Measurements from ENCODE around the gene SEMA4D. TPM values are rescaled to one million over a fixed set of nuclear protein-coding genes. Genes with fewer than 3 reads are reported as not detected.

SEMA4D gene
- total RNA-seq, 3 donors from 2014 or later (not counting 1 experiment from before 2014, with no cell fraction given): 354 to 448 (median 420) TPM

- Mint-ChIP-seq H3K9me3 (no peaks in the 10 kb centered on the region), H3K36me3 (no peaks in the 10 kb centered on the region), H3K27ac (peak overlapping the region; percentile 84 to 92), H3K27me3 (ENCODE audit: low read depth in 2 of 2) (no peaks in the 10 kb centered on the region), H3K4me3 (peak overlapping the region; percentile 79), H3K4me1 (peaks cover 69 to 78% of the 10 kb centered on the region in 2 donors)
- no peak for ATAC-seq
- Histone ChIP-seq H3K27me3 (ENCODE audit: control insufficient read depth, insufficient read depth, low read length) (no peaks in the 10 kb centered on the region), H3K4me1 (ENCODE audit: control insufficient read depth, insufficient read depth, low read length) (peaks cover 65% of the 10 kb centered on the region), H3K9me3 (ENCODE audit: control insufficient read depth, insufficient read depth, low read length) (no peaks in the 10 kb centered on the region), H3K4me3 (ENCODE audit: low read length) (no peak overlapping the region), H3K27ac (ENCODE audit: low read length) (peak overlapping the region; percentile 75), H3K36me3 (ENCODE audit: control insufficient read depth, insufficient read depth, low read length) (peaks cover 27% of the 10 kb centered on the region)
- 33% methylated on average over 6 of the region's 6 CpGs for WGBS (ENCODE audit: insufficient coverage)
- peak in 1 of 2 donors; percentile 56 for DNase-seq
- no peak for TF ChIP-seq CTCF (IDR thresholded peaks at IDR 0.05)
- intact Hi-C loops (cut with micrococcal nuclease): loop anchor here (1.0 kb wide), 1 partner anchor 9 kb away; no protein-coding TSS in a partner anchor
These were observed 80.0 kb downstream of the SEMA4D start for GRCh38 chr9:89417832-89418473.

GRCh38 chr9:89414670-89415324, 83.1 kb downstream of the SEMA4D start:
- Histone ChIP-seq H3K4me1 (ENCODE audit: control insufficient read depth, insufficient read depth, low read length) (peaks cover 59% of the 10 kb centered on the region), H3K27ac (ENCODE audit: low read length) (no peak overlapping the region), H3K36me3 (ENCODE audit: control insufficient read depth, insufficient read depth, low read length) (peaks cover 32% of the 10 kb centered on the region), H3K9me3 (ENCODE audit: control insufficient read depth, insufficient read depth, low read length) (no peaks in the 10 kb centered on the region), H3K4me3 (ENCODE audit: low read length) (no peak overlapping the region), H3K27me3 (ENCODE audit: control insufficient read depth, insufficient read depth, low read length) (no peaks in the 10 kb centered on the region)
- intact Hi-C loops (cut with micrococcal nuclease): no loop called here
- ATAC-seq (no peak), DNase-seq (no peak)
- TF ChIP-seq CTCF (IDR thresholded peaks at IDR 0.05): no peak
- WGBS (ENCODE audit: insufficient coverage): 97% methylated on average over 9 of the region's 9 CpGs
- H3K36me3 Mint-ChIP-seq: no peaks in the 10 kb centered on the region
- no peaks in the 10 kb centered on the region for H3K9me3 Mint-ChIP-seq
- no peak overlapping the region for H3K27ac Mint-ChIP-seq
- no peaks in the 10 kb centered on the region for H3K27me3 Mint-ChIP-seq (ENCODE audit: low read depth in 2 of 2)
- peaks cover 66 to 70% of the 10 kb centered on the region in 2 donors for H3K4me1 Mint-ChIP-seq
- no peak overlapping the region for H3K4me3 Mint-ChIP-seq

- Mint-ChIP-seq H3K4me1 (peaks cover 68 to 70% of the 10 kb centered on the region in 2 donors), H3K9me3 (no peaks in the 10 kb centered on the region), H3K36me3 (no peaks in the 10 kb centered on the region), H3K27ac (no peak overlapping the region), H3K27me3 (ENCODE audit: low read depth in 2 of 2) (no peaks in the 10 kb centered on the region), H3K4me3 (no peak overlapping the region)
- no peak for TF ChIP-seq CTCF (IDR thresholded peaks at IDR 0.05)
- Histone ChIP-seq H3K4me3 (ENCODE audit: low read length) (no peak overlapping the region), H3K27me3 (ENCODE audit: control insufficient read depth, insufficient read depth, low read length) (no peaks in the 10 kb centered on the region), H3K36me3 (ENCODE audit: control insufficient read depth, insufficient read depth, low read length) (peaks cover 32% of the 10 kb centered on the region), H3K9me3 (ENCODE audit: control insufficient read depth, insufficient read depth, low read length) (no peaks in the 10 kb centered on the region), H3K4me1 (ENCODE audit: control insufficient read depth, insufficient read depth, low read length) (peaks cover 59% of the 10 kb centered on the region), H3K27ac (ENCODE audit: low read length) (no peak overlapping the region)
- ATAC-seq (no peak), DNase-seq (no peak)
- 96% methylated on average over 4 of the region's 4 CpGs for WGBS (ENCODE audit: insufficient coverage)
- intact Hi-C loops (cut with micrococcal nuclease): no loop called here
These were observed 83.8 kb downstream of the SEMA4D start for GRCh38 chr9:89413963-89414638.
